RPMI8226 (cell line): ENCODE data around the gene ASTN2.

Experiments
- DNase-seq: peaks from one replicate; pipeline ENCODE4 v3.0.0-alpha.2; 2015

The ASTN2 gene

DNA sequence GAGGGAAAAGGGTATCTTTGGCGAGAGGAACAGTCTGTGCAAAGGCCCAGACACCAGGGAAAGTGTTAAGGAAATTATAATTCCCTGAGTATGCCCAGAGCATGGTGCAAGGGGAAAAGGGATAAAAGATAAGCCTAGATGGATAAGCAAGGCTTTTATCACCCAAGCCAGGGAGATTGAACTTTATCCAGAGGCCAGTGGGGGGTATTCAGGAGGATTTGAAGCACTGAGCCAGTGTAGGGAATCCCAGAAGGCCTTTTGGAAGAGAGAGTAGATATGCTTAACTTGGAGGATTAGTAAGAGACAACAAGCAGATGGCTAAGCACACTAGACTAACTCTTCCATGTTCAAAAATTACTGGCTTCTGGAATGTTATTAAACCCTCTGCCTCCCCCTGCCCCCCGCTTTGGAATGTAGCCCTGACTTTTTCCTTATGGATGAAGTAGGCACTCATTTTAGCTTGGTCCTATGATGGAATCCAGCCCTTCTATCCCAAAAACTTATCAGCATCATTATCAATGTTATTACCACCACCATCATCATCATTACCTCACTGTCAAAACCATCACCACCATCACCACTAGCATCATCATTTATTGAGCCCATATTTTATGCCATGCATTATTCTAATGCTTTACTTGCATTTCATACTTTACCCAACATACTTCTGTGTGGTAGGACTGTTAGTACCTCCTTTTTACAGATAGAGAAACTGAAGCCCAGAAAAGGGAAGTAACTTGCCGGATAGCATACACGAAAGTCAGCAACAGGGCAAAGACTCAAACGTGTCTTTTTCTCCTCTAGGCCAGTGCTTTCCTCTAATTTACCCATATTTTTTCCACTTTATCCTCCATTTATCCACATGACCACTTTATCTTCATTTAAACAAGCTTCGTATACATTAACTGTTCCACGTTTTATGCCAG, 1024.3 kb downstream of the ASTN2 start:
- DNase-seq = no peak

DNA sequence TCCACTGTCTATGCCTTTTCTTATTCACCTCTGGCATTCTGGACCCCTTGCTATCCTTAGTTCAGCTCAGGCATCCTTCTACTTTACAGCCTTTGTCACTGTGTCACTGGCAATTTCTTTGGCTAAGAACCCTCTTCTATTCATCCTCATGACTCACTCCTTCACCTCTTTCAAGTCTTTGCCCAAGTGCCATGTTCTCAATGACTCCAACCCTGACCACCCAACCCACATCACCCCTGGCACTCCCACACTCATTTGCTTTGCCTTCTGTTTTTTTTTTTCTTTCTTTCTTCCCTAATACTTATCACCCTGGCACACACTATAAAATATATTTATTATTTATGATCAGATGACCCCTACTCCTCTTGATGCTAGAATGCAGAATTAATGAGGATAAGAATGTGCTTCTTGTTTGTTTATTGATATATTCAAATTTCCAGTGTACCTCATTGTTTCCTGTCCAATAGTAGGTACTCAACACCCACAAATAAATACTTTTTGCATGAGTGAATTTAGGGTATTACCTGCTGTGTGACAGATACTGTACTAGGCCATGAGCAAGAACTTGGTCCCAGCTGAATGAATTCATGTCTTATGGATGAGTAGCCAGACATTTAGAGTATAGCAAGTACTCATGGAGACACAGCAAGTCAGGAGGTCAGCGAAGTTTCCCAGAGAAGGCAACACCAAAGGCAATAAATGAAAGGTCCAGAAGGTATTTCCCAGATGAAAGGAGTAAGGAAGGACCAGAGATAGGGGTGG, 1025.1 kb downstream of the ASTN2 start:
- DNase-seq = no peak

DNA sequence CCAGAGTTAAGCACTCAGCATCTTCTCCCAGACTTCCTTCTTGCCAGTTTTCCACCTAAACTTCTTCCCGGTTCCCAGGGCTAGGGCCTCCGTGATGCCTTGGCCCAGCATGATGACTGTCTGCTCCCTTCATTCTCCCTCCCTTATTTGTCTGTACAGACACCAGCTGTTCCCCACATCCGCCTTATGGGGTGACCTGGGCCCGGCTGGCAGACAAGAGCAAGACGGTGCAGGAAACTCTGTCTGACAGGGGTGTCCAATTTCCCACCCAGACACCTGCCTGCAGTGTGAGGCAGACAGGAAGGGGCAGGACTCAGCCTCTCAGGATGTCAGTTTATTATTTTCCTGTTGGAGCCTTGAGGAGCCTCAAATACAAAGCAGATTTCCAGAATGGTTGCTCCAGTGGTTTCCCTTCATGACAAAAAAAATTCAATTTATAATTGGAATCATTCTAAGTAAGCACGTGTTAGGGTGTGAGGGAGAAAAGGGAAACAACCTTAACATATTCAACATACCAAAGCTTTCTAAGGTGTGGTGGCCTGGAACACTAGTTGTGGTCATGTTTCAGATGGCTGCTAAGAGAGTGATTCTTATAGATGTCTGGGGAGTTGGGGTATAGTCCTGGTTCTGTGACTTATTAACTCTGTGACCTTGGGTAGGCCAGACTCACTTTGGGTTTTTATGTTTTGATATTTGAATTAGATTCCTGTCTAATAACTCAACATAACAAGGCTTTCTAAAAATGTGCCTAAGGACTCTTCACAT, 1026.7 kb downstream of the ASTN2 start:
- no peak for DNase-seq

DNA sequence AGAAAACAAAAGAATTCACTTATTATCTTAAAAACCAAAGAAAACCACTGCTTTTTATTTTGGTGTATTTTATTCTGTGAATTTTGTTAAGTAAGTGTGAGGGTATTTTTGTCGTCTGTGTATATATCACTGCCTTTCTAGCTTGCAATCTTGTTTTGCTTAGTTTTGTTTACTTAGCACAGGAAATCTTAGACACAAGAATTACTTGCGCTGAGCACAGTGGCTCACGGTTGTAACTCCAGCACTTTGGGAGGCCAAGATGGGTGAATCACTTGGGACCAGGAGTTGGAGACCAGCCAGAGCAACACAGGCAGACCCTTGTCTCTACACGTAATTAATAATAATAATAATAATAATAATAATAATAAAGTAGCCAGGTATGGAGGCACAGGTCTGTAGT, 1030.9 kb downstream of the ASTN2 start:
- DNase-seq = no peak

DNA sequence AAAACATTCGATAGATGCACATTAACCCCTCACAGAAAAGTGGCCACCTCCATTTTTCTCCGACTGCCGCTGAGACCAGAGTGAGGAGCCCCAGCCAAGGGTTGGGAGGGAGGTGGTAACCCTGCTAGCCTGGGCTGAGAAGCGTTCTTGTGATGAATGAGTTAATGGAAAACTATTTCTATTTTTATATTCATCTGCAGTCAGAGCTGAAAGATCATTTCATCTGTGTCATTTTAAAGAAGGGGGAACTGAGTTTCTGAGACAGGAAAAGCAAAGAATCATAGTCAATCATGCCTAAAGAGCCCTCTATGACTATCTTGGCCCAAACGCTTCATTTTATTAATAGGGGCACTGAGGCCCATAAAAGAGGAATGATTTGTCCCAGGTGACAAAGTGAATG, 1031.7 kb downstream of the ASTN2 start:
- no peak for DNase-seq

DNA sequence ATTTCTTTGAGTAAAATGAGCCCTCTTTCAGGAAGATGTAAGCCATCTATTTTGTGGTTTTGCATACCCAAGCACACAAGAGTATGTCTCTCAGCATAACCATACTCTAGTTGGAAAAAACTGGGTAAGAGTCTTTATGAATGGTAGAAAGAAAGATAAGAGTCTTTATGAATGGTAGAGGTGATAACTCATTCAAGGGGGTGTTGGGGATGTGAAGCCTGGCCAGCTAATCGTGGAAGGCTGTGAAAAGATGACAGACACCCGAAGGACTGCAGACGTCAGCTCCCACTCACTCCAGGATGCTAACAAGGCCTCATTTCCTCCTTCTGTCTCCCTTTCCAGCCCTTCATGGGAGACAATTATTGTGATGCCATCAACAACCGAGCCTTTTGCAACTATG, 1032.8 kb downstream of the ASTN2 start:
- DNase-seq = no peak

DNA sequence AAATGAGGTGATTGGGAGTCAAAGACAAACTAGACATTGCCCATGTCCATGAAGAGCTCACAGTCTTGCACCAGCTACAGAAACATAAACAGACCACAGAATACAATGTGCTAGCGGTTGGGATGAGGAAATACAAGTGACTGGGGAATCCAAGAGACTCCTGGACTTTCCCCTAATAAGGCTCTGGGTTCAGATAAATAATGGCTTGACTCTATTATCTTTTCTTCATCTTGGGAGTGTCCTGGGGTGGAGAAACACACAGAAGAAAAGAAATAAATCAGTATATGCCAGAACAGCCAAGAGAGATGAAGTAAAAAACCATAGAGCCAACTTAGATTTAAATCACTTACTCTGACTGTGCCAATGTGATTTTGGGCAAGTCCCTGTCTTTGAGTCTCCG, 1033.5 kb downstream of the ASTN2 start:
- no peak for DNase-seq

DNA sequence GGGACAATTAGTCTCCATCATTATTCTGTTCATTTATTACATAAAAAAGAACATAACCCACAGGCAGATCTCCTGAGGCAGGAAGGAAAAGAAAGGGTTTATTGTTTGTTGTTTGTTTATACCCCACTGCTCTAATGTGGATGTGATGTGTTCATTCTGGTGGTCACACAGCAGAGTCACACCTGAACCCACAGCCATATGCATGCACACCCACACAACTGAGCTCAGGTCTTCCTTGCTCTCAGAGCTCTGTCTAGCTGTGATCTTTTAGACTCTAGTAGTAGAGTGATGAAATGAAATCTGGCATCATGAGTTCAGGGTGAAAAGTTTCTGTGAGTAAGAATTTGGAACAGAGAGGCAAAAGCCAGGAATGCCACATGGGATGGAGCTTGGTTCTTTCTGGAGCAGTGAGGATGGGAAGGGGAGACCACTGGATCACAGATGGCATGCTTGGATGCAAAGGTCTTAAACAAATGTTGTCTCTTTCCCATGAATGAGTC, 1034.3 kb downstream of the ASTN2 start:
- DNase-seq = no peak

DNA sequence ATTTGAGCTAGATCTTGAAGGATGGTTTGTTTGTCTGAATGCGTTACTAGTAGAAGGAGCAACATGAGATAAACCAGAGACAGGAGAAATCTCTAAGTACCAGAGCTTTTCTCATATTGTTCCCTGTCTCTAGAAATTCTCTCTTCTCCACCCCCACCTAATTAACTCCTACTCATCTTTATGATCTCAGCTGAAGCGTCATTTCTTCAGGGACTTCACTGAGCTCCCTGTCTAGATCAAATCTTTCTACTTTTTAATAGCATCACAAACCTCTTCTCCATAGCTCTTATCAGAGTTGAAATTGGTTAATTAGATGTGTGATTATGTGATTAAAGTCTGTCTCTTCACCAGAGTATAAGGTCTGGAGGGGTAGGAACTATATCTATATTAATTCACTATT, 1035.0 kb downstream of the ASTN2 start:
- no peak for DNase-seq

DNA sequence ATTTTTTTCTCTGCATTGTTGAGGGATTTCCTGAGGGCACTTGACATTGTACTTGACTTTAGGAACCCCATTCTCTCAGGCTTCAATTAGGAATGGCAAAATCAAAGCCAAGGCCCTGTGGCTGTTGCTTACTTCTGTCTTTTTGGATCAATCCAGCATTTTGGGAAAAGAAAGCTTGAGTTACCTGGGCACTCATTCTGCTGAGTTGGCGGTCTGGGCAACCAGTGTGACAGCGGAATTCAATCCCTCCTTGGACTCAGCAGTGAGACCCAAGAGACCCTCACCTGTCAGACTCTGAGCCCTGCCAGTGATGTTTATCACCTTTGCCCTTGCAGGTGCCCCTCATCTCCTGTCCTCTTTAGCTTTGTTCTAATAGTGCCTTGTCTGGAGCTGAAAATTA, 1036.0 kb downstream of the ASTN2 start:
- no peak for DNase-seq

DNA sequence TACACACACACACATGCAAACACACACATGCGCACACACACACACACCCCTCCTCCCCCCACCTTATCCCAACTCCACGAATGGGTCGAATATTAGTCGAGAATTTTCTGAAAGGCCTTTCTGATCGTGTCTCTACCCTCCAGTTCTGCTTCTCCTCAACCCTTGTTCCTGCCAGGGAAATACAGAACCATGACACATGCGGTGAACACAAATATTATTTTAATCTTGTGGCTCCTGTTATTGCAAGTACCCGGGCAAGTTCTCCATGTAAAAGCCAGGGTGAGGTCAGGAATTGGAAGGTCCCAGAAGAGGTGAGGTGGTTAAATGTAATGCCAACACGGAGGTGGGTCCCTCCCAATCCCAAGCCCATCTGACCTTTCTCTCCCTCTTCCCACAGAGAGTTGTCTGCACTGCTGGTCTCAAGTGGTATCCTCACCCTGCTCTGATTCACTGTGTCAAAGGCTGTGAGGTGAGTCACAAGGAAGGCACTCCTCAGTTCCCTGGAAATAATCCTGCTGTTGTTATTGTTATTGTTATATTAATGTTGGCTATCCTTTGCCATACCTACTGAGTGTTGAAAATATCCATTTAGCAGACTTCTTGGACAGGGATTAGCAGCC, 1037.6 kb downstream of the ASTN2 start:
- no peak for DNase-seq
